Posterior vena cava (tissue), 2 donors: ENCODE measurements around the gene CNTFR. TPM values are rescaled to one million over a fixed set of nuclear protein-coding genes. Genes with fewer than 3 reads are reported as not detected.
A peak's percentile ranks its signal among the peaks of the same experiment; 100 is the strongest.
"Not testable (repeated sequence)": the region's sequence is repeated elsewhere in the genome, so short reads cannot be mapped to it uniquely, and the experiment has no call there.

Experiments used
- DNase-seq: peaks from one replicate; pipeline ENCODE4 v3.0.0-alpha.2; 2020; ENCODE audit warnings: low spot score
- intact Hi-C, 2 donors: fragments of 100-400 bp; cut with DNase I; formaldehyde crosslinking; loops; one replicate each; pipeline versions ENCODE4 v1.14.1 to v1.14.2; 2022 to 2023
- total RNA-seq, 2 donors: library from RNA; stranded (reverse); fragmentation: NEBNext Ultra II Directional; extraction: Animal tissue kit (Norgen Biotek cat#: 25700); gene quantifications; one replicate each; pipeline ENCODE4 v1.2.1, GENCODE V29; 2021
- donor health status: DM: yes; HTN: yes; CAD: no.
- donor health status: DM: yes; HTN: yes; CAD: no.

Gene CNTFR
- total RNA-seq, 2 donors from 2014 or later, result 7.0 to 15.5 TPM

DNA sequence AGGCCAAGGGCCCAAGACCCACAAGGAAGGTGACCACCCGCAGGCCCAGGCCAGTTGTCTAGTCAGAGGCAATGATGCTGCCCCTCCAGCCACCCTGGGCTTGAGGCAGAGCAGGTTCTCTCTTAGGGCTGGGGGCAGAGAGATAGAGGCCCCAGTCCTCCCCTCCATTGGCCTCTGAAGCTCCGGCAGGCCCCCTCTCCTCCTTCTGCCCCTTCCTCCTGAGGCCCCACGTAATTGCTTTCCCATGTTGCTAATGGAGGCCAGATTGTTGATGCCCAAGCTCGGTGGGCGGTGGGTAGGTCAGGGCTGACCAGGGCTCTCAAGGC is 40.2 kb downstream of the CNTFR start:
- intact Hi-C loops, result loop anchor here (5.0 to 10.0 kb wide), 4 partner anchors 43 to 145 kb away; no protein-coding TSS in a partner anchor
- DNase-seq, result peak; percentile 63

DNA sequence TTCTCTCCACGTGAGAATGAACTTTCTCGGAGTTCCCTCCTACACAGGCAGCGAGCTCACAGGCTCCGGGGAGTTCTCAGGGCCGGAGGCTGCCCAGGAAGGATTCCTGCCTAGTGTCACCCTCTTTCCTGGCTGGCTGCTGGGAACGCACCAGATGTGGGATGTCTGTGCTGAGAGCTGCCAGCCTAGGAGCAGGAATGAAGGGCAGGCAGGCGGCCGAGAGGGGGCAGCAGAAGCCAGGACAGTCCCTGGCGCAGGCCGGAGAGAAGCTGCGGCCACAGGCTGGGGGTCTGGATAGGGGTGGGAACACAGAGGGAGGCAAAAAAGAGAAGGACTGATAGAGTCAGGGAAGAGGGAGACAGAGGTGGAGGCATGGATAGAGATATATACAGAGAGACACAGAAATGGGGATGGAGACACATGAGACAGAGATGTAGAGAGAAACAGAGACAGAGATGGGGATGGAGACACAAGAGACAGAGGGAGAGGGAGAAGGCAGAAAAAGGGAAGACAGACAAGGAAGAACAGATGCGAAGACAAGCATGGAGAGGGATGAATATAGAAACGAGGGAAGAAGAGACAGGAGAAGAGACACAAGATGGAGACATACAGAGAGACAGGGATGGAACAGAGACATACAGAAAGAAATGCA is 41.4 kb downstream of the CNTFR start:
- intact Hi-C loops, result loop anchor here (2.0 to 10.0 kb wide), 5 partner anchors 44 to 143 kb away; no protein-coding TSS in a partner anchor
- peak; percentile 93 for DNase-seq

DNA sequence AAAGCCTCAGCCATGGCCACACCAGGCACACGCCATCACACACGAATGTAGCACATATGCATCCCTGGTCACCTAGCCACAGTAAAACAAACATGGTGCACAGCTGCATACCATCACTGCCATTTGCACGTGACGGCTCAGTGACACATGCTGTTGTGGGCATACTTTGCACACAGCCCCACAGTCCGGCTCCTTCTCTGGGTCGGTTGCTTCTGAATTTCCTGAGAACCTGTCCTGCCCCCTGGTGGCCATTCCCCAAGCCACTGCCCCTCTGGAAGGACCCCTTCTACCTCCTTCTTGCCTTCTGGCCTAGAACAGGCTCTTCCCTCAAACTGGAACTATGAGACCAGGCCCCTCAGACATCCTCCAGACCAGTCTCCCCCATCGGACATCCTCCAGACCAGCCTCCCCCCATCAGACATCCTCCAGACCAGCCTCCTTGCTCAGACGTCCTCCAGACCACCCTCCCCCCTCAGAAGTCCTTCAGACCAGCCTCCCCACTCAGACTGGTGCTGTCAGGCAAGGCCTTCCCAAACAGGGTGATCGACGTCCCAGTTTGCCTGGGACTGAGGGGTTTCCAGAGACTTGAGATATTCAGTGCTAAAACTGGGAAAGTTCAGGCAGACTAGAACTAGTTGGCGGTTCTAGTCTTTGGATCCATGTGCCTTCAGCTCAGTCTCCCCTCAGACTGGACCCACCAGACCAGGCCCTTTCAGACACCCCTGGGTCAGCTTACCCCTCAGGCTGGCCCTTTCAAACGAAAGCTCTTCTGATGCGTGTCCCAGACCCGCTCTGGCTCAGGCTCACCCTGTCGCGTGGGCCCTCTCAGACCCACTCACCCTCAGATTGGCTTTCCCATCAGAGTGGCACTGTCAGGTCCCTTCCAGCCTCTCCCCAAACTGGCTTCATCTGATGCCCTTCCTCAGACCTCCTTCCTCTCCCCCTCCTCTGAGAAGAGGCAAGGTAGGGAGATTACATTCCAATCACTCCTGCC is 42.4 kb downstream of the CNTFR start:
- DNase-seq, result peak; percentile 89

DNA sequence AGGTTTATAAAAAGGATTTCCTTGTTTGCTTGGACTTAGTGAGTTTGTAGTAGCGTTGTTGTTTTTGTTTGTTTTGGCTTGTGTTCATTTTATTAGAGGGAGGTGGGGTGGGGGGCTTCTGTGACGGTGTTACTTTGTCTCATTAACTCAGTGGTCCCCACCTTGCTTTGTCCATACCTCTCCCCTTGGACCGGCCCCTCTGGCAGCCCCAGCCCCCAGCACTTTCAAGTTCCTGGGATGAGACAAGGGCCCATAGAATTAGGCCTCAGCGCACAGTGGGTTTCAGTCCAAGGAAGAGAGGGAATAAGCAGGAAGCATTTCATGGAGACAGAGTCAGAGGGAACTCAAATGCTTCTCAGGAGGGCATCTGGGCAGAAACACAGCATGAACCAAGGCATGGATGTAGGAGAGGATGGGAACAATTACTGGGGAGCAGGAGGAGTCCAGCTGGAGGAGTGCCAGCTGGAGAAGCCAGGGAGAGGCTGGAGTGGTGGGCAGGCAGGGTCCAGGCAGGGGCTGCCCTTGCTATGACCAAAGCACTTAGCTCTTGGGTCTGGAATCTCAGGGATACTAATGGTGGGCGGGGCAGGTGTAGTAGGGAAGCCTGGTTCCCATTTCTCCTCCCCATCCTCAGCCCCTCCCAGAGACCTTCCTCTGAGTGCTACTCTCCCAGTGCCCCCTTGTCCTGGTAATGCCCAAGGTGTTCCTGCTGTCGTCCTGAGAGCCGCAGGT is 43.3 kb downstream of the CNTFR start:
- DNase-seq, result peak; percentile 44
- intact Hi-C loops, result loop anchor here (2.0 to 10.0 kb wide), 5 partner anchors 46 to 141 kb away; no protein-coding TSS in a partner anchor

More for the DNA sequence above, 42.4 kb downstream of the CNTFR start:
- intact Hi-C loops, result loop anchor here (2.0 to 10.0 kb wide), 5 partner anchors 45 to 142 kb away; no protein-coding TSS in a partner anchor

DNA sequence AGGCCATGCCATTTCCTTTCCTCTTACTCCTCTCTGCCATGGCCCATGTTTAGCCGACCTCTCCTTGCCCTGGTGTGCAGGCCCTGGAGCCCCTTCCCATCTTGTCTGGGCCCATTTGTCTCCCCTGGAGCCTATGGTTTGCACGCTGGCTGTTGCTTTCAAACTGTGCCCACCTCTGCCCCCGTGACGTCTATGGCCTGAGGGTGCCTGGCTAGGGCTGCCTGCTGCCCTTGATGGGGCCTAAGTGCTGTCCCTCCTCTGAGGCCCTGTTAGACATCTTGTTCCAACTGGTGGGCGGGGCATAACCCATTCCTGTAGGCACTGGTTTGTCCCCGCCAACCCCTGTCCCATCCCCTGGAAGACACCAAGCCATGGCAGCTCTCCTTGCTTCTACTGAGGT is 44.0 kb downstream of the CNTFR start:
- intact Hi-C loops, result loop anchor here (5.0 to 10.0 kb wide), 4 partner anchors 47 to 141 kb away; no protein-coding TSS in a partner anchor
- peak; percentile 54 for DNase-seq

DNA sequence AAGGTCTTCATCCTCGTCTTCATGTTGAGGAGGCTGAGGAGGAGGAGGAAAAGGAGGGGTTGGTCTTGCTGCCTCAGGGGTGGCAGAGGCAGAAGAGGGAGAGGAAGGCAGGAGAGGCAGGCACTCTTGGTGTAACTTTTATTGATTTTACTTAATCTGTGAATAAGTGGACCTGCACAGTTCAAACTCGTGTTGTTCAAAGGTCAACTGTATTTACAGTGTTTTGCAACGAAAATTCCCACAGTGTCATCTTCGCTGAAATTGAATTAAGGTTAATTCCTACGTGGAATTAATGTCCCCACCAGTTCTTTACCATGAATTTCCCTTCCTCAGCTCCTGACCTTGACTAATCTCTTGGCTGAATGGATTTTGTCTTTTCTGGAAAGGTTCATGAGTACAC is 45.5 kb downstream of the CNTFR start:
- no peak for DNase-seq
- intact Hi-C loops, result loop anchor here in 1 of 2 donors (10.0 kb wide), 2 partner anchors 49 to 139 kb away; no protein-coding TSS in a partner anchor

DNA sequence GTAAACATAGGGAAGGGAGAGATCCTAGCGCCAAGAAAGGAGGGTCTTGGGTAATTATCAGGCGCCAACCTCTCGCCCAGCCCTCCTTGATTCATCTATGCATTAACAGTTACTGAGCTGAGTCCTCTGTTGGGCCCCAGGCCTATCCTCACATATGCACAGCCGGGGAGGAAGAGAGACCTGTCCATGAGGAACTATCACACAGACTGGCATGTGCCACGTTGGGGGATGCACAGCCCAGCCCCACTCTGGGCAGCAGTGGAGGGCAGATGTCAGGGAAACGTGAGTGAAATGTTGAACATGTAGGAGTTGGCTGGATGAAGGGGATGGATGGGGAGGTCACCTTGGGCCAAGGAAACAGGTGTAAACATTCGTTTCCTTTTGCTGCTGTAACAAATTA is 48.0 kb downstream of the CNTFR start:
- intact Hi-C loops, result loop anchor here (2.0 to 10.0 kb wide), 3 partner anchors 47 to 137 kb away; no protein-coding TSS in a partner anchor
- peak; percentile 32 for DNase-seq

DNA sequence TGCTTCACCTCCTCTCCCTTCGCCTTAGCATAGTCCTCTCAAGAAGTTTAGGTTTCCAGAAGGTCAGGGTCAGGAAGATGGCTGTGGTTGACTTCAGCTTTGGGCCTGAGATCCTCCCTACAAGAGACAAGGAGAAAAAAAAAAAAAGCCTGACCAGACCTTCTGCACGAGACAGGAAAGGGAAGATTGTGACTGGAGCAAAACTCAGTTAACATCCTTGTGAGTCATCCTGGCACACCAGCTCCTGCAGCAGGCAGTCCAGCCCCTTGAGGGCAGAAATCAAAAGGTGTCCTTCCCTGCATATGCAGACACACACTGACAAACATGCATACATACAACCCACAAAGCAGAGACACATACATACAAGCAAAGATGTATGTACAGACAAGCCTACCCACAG is 48.7 kb downstream of the CNTFR start:
- intact Hi-C loops, result loop anchor here (2.0 to 10.0 kb wide), 3 partner anchors 46 to 136 kb away; no protein-coding TSS in a partner anchor
- DNase-seq, result no peak

DNA sequence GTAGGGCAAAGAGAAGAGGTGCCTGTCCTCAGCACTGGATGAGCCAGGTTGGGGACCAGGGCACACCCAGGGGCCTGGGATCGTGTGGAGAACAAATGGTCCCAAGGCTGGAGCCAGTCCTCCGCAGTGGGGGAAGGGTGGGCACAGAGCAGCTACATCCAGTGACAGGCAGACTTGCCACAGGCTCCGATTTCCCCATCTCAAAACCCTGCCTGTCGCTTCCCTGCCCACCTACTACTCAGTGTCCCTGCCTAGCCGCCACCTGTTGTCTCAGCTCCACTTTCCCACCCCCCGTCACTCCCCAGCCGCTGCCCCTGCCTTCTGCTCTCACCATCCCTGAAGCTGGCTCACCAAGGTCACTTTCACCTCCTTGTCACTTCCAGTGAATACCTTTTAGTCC is 52.8 kb downstream of the CNTFR start:
- no peak for DNase-seq
- intact Hi-C loops, result no loop called here

DNA sequence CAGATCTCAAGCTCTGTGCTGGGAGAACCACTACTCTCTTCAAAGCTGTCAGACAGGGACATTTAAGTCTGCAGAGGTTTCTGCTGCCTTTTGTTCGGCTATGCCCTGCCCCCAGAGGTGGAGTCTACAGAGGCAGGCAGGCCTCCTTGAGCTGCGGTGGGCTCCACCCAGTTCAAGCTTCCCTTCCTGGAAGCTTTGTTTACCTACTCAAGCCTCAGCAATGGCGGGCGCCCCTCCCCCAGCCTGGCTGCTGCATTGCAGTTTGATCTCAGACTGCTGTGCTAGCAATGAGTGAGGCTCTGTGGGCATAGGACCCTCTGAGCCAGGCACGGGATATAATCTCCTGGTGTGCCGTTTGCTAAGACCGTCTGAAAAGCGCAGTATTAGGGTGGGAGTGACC is 57.5 kb downstream of the CNTFR start:
- DNase-seq, intact Hi-C loops: not testable (repeated sequence)

DNA sequence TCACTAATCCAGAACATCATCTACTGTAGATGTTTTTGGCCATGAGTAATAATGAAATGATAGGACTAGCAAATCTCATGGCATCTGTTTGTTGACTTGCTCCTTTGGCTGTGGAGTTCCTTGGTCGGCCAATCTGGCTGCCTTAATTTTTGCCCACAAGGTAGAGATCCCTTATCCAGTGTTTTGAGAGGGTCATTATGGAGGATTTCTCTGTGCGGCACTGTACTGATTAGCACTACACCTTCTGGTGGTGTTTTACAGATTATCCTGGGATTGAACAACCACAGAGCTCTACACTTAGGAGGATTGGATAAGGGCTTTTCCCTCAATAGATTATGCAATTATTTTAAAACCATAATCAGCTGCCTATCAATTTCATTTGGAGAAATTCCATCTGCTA is 63.5 kb downstream of the CNTFR start:
- no peak for DNase-seq
- intact Hi-C loops, result no loop called here

DNA sequence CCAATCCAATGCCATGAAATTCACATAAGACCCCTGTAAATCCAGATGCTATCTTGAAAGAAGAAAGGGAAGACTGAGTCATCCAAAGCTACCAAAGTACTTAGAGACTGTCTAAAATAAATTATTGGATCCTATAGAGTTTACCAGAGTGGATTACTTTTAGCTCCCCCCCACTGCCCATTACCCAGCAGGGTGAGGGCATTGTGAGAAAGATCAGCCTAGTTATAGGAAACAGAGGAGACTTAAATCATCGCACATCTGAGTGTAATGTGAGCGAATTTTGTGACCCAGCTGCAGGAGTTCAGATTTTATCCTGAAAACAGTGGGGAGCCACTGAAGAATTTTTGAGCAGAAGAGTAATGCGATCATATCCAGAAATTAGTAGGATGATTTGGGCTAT is 65.2 kb downstream of the CNTFR start:
- intact Hi-C loops, result no loop called here
- no peak for DNase-seq

DNA sequence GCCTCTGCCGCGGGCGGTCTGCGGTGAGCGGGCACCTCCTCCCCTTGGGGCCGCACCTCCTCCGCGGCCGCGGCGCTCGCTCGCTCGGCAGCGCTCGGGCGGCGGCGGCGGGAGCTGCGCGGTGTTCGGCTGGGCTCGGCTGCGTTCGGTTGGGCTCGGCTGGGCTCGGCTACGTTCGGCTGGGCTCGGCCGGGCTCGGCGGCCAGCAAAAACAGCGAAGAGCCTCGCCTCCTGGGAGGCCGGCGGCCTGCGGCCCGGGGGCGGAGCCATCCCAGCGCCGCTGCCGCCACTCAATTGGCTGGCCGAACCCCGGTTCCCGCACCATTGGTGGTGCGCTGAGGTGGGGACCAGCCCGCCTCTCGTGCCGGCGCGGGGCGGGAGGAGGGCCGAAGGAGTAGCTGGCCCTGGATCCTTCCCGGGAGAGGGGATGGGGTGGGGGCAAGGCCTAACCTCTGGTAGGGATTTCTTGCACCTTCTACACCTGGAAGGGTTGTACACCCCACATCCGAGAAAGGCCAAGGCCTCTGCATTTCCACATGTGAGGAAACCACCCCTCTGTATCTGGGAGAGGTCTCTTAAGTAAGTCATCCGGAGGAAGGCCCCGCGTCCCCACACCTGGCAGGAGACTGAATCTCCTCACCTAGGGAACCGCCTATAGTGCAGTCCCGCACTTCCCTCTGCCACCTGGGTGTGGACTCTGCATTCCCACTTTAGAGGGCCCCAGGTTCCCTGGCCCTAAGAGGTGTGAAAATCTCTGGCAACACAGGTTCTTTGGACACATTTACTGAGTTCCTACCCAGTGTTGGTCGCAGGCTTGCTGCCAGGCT is 66.3 kb downstream of the CNTFR start, which contains the start of gene ENHO:
Gene ENHO, minus strand, starts transcription at position 20 of the 827 bp plus-strand sequence. CDS start 1,295 bp downstream, outside the sequence.
- DNase-seq, result peak; percentile 96
- intact Hi-C loops, result no loop called here

DNA sequence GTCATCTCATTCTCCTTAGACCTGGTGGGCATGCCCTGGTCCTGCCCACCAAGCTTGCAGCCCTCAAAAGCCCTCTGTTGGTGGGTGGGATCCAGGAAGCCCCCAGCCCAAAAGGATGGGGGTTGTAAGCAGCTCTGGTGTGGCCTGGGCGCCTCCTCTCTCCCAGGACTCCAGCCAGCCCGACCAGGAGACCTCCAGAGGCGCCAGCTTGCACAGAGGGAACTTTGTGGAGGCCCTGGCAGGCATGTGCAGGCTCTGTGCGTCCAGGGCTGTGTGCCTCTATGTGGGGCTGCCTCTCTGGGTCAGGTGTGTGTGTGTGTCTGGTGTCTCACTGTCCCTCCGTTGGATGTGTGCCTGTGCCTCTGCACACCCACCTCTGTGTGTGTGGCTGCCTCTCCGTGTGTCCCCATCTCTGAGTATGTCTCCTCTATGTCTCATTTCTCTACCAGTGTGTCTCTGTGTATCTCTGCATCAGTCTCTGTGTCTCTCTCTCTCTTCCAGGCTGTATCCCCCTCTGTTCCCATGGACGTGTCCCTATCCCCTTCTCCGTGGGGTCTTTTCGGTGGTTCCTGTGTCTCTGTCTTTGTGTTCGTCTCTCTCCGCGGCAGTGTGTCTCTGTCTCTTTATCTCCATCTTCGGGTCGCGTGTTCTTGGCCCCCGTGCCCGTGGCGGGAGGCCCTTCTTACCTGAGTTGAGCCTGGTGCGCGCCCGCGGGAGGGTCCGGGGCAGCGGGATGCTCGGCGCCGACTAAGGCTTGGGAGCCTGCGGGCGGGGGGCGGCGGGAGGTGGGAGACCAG is 67.2 kb downstream of the CNTFR start:
- intact Hi-C loops, result no loop called here
- DNase-seq, result no peak

DNA sequence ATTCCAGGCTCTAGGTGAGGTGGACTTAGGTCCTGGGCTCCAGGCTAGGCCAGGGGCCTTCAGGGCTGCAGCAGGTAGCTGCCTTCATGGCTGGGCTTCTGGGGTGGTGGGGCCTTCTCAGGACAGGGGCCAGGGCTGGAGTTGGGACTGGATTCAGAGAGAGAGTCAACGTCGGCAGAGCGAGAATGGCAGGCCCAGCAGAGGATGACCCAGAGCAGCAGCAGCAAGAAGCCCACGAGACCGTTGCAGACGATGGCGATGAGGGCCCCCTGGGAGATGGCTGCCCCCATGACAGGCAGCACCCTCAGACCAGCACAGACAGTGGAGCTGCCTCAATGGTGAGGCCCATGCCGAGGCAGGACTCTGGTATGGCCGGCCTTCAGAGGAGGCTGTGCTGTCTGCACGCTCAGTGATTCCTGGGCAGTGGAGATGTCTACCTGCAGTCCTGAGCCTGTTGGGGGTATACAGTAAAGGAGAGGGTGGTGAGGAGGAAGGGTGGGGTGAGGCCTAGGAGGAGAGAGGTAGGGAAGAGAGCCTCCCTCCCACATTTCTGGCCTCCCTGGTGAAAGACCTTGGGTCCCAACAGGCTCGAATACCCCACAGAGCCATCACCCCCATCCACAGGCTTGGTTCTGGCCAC is 68.0 kb downstream of the CNTFR start:
- intact Hi-C loops, result no loop called here
- no peak for DNase-seq

DNA sequence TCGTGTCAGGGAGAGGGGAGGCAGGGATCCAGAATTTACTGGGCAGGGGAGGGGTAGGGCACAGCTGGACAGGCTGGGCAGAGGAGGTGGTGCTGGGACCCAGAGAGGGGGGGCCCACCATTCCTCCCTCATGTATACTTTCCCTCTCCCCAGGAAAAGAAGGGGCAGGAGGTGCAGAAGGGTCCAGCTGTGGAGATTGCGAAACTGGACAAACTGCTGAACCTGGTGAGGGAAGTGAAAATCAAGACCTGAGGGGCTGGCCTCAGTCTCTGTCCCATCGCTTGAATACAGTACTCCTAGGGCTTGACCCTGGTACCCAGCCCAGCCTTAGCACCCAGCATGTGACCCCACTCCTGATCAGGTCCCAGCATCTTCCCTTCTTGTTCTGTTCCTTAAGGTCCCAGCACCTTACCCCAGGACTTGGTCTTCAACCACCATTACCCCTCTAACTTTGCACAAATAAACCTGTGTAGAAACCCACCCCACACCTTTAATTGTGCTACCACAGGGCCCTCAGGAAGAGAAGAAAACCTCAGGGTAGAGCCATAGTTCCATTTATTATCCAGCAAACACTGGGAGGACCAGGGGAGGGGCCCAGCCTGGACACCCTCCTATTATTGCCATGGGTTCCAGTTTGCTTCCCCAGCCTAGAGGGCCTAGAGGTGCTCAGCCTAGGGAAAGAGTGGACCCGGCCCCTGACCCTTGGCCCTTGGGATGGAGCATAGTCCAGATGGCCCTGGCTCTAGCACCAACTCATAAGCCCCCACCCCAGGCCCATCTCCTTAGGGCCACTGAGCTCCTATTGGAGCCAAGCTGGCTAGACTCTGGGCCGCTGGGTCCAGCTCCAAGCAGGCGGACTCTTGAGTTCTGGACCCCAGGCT is 68.8 kb downstream of the CNTFR start:
- no peak for DNase-seq
- intact Hi-C loops, result no loop called here
